ENCODE results near the gene CFDP1. TPM values are rescaled to one million over a fixed set of nuclear protein-coding genes. Genes with fewer than 3 reads are reported as not detected.

Gene CFDP1
- total RNA-seq, 3 donors from 2014 or later (not counting 1 experiment from before 2014, with no cell fraction given) = 32.2 to 38.8 (median 32.3) TPM

DNA sequence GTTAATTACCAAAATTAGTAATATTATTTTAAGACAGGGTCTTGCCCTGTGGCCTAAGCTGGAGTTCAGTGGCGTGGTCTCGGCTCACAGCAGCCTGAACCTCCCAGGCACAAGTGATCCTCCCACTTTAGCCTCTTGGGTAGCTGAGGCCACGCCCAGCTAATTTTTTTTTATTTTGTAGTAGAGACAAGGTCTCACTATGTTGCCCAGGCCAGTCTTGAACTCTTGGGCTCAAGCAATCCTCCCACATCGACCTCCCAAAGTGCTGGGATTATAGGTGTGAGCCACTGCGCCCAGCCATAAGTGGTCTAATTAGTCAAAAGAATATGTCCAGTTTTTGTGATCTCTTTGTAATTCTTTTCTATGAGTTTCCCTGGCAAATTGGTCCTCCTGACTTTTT is 12.0 kb upstream of the CFDP1 start:
- 97% methylated on average over 5 of the region's 5 CpGs for WGBS (ENCODE audit: insufficient coverage)
- TF ChIP-seq, protein P1, sequence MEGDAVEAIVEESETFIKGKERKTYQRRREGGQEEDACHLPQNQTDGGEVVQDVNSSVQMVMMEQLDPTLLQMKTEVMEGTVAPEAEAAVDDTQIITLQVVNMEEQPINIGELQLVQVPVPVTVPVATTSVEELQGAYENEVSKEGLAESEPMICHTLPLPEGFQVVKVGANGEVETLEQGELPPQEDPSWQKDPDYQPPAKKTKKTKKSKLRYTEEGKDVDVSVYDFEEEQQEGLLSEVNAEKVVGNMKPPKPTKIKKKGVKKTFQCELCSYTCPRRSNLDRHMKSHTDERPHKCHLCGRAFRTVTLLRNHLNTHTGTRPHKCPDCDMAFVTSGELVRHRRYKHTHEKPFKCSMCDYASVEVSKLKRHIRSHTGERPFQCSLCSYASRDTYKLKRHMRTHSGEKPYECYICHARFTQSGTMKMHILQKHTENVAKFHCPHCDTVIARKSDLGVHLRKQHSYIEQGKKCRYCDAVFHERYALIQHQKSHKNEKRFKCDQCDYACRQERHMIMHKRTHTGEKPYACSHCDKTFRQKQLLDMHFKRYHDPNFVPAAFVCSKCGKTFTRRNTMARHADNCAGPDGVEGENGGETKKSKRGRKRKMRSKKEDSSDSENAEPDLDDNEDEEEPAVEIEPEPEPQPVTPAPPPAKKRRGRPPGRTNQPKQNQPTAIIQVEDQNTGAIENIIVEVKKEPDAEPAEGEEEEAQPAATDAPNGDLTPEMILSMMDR (IDR thresholded peaks at IDR 0.05) = no peak
- no peaks in the 10 kb centered on the region for H3K36me3 Mint-ChIP-seq
- H3K4me3 Mint-ChIP-seq = no peak overlapping the region
- H3K27ac ChIP-seq (ENCODE audit: low read length) = no peak overlapping the region
- ATAC-seq = no peak
- H3K9me3 Mint-ChIP-seq = no peaks in the 10 kb centered on the region
- no peaks in the 10 kb centered on the region for H3K4me1 Mint-ChIP-seq
- H3K27me3 Mint-ChIP-seq (ENCODE audit: low read depth in 2 of 2) = no peaks in the 10 kb centered on the region
- H3K4me1 ChIP-seq (ENCODE audit: control insufficient read depth, insufficient read depth, low read length) = no peaks in the 10 kb centered on the region
- H3K27me3 ChIP-seq (ENCODE audit: control insufficient read depth, insufficient read depth, low read length) = no peaks in the 10 kb centered on the region
- H3K9me3 ChIP-seq (ENCODE audit: control insufficient read depth, insufficient read depth, low read length) = no peaks in the 10 kb centered on the region
- intact Hi-C loops (cut with micrococcal nuclease) = no loop called here
- no peak for DNase-seq
- H3K27ac Mint-ChIP-seq = no peak overlapping the region
- H3K36me3 ChIP-seq (ENCODE audit: control insufficient read depth, insufficient read depth, low read length) = peaks cover 24% of the 10 kb centered on the region
- H3K4me3 ChIP-seq (ENCODE audit: low read length) = no peak overlapping the region

- Mint-ChIP-seq H3K9me3 (no peaks in the 10 kb centered on the region), H3K27ac (no peak overlapping the region), H3K27me3 (ENCODE audit: low read depth in 2 of 2) (no peaks in the 10 kb centered on the region), H3K36me3 (no peaks in the 10 kb centered on the region), H3K4me3 (no peak overlapping the region), H3K4me1 (no peaks in the 10 kb centered on the region)
- H3K4me1 ChIP-seq (ENCODE audit: control insufficient read depth, insufficient read depth, low read length) = no peaks in the 10 kb centered on the region
- peaks cover 15% of the 10 kb centered on the region for H3K36me3 ChIP-seq (ENCODE audit: control insufficient read depth, insufficient read depth, low read length)
- TF ChIP-seq, protein P1 (IDR thresholded peaks at IDR 0.05) = no peak
- WGBS (ENCODE audit: insufficient coverage) = 86% methylated on average over 2 of the region's 3 CpGs
- DNase-seq = no peak
- H3K27ac ChIP-seq (ENCODE audit: low read length) = no peak overlapping the region
- no peak for ATAC-seq
- H3K9me3 ChIP-seq (ENCODE audit: control insufficient read depth, insufficient read depth, low read length) = no peaks in the 10 kb centered on the region
- H3K27me3 ChIP-seq (ENCODE audit: control insufficient read depth, insufficient read depth, low read length) = no peaks in the 10 kb centered on the region
- H3K4me3 ChIP-seq (ENCODE audit: low read length) = no peak overlapping the region
- intact Hi-C loops (cut with micrococcal nuclease) = no loop called here
These were observed 10.0 kb upstream of the CFDP1 start for GRCh38 chr16:75443298-75443697.

DNA sequence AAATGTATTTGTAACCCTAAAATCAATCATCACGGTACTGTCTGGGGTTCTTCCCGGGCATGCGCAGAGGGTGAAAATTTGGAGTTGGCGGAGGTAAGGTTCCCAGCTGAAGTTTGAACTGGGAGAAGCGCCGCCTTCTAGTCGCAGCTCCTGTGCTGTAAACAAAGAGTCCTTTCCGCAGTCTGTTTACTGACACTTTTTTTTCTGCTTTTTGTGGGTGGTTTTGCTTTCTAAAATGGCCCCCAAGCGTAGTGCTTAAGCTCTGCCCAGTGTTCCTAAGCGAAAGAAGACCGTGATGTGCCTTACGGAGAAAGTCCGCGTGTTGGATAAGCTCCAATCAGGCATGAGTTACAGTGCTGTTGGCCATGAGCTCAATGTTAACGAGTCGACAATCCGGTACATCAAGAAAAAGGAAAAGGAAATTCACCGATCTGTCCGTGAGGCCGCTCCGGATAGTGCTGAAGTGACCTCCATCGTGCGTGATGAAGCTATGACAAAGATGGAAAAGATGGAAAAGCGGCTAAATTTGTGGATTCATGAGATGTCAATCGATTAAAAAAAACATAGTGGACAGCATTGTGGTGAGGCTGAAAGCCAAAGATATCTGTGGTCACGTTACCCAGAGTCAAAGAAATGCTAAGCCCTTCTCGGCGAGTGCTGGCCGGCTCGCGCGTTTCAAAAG is 570 bp upstream of the CFDP1 start:
- ATAC-seq = peak; percentile 65 to 81 (median 68)
- Mint-ChIP-seq H3K27ac (peak overlapping the region; percentile 96 to 99), H3K4me3 (peak overlapping the region; percentile 96), H3K27me3 (ENCODE audit: low read depth in 2 of 2) (no peaks in the 10 kb centered on the region), H3K9me3 (peaks cover 2% of the 10 kb centered on the region in 2 donors), H3K4me1 (peaks cover 22 to 26% of the 10 kb centered on the region in 2 donors), H3K36me3 (no peaks in the 10 kb centered on the region)
- DNase-seq = peak in 1 of 2 donors; percentile 92
- no peaks in the 10 kb centered on the region for H3K36me3 ChIP-seq (ENCODE audit: control insufficient read depth, insufficient read depth, low read length)
- no peaks in the 10 kb centered on the region for H3K9me3 ChIP-seq (ENCODE audit: control insufficient read depth, insufficient read depth, low read length)
- no peaks in the 10 kb centered on the region for H3K27me3 ChIP-seq (ENCODE audit: control insufficient read depth, insufficient read depth, low read length)
- intact Hi-C loops (cut with micrococcal nuclease) = loop anchor here (1.0 to 2.0 kb wide), 5 partner anchors 30 to 213 kb away; partner anchors contain the start of genes ADAT1, KARS1, TERF2IP and TMEM170A
- H3K4me3 ChIP-seq (ENCODE audit: low read length) = peak overlapping the region; percentile 86
- peaks cover 19% of the 10 kb centered on the region for H3K4me1 ChIP-seq (ENCODE audit: control insufficient read depth, insufficient read depth, low read length)
- H3K27ac ChIP-seq (ENCODE audit: low read length) = peak overlapping the region; percentile 94
- 4% methylated on average over 32 of the region's 32 CpGs for WGBS (ENCODE audit: insufficient coverage)
- TF ChIP-seq, protein P1 (IDR thresholded peaks at IDR 0.05) = no peak
